NCI-H146 (cell line): ENCODE data around the gene DNAL1.
"Not testable (repeated sequence)": the region's sequence is repeated elsewhere in the genome, so short reads cannot be mapped to it uniquely, and the experiment has no call there.

Experiments
- DNase-seq: peaks from one replicate; lab custom pipeline; 2025; lab: John Stamatoyannopoulos, UW

DNAL1 gene

GRCh38 chr14:73644531-73645247 is at the start of gene DNAL1:
TSS of gene DNAL1 (plus strand) at chr14:73644986. CDS start at chr14:73645040, 54 bp downstream.
- peak; percentile 86 for DNase-seq

- no peak for DNase-seq
These were observed 45.3 kb upstream of the DNAL1 start for GRCh38 chr14:73599499-73599898.

- DNase-seq: no peak
These were observed 41.8 kb upstream of the DNAL1 start for GRCh38 chr14:73602994-73603393.

GRCh38 chr14:73606271-73606670 is 38.5 kb upstream of the DNAL1 start:
- DNase-seq: no peak

GRCh38 chr14:73607241-73607640 is 37.5 kb upstream of the DNAL1 start:
- no peak for DNase-seq

- no peak for DNase-seq
These were observed 34.1 kb upstream of the DNAL1 start for GRCh38 chr14:73610687-73611086.

- peak; percentile 46 for DNase-seq
These were observed 32.3 kb upstream of the DNAL1 start, which contains the start of gene ACOT6 for GRCh38 chr14:73612339-73613045. TSS of gene ACOT6 (plus strand) at chr14:73612517. CDS start at chr14:73612572, 55 bp downstream.

GRCh38 chr14:73613046-73613383 is 31.8 kb upstream of the DNAL1 start:
- DNase-seq: no peak

- no peak for DNase-seq
These were observed 31.3 kb upstream of the DNAL1 start for GRCh38 chr14:73613419-73613963.

- DNase-seq: peak; percentile 60
These were observed 28.0 kb upstream of the DNAL1 start for GRCh38 chr14:73616831-73617230.

GRCh38 chr14:73619524-73619923 is 25.3 kb upstream of the DNAL1 start:
- DNase-seq: no peak

- DNase-seq: no peak
These were observed 24.5 kb upstream of the DNAL1 start for GRCh38 chr14:73620268-73620667.

GRCh38 chr14:73623504-73624054 is 21.2 kb upstream of the DNAL1 start:
- no peak for DNase-seq

GRCh38 chr14:73625706-73626105 is 19.1 kb upstream of the DNAL1 start:
- no peak for DNase-seq

GRCh38 chr14:73627151-73627558 is 17.6 kb upstream of the DNAL1 start:
- no peak for DNase-seq

GRCh38 chr14:73630009-73630780 is 14.6 kb upstream of the DNAL1 start:
- no peak for DNase-seq

GRCh38 chr14:73633116-73634010 is 11.4 kb upstream of the DNAL1 start:
- peak; percentile 64 for DNase-seq

GRCh38 chr14:73634011-73634833 is 10.6 kb upstream of the DNAL1 start:
- peak; percentile 68 for DNase-seq

GRCh38 chr14:73636355-73636754 is 8.4 kb upstream of the DNAL1 start:
- not testable (repeated sequence) for DNase-seq

GRCh38 chr14:73637830-73638229 is 7.0 kb upstream of the DNAL1 start:
- no peak for DNase-seq
